ENCODE data around the gene HOXB3. TPM values are rescaled to one million over a fixed set of nuclear protein-coding genes. Genes with fewer than 3 reads are reported as not detected.

HOXB3 gene
- total RNA-seq, 1 experiment from 2014 or later, result not detected

GRCh38 chr17:48523010-48523409 is 67.0 kb downstream of the HOXB3 start:
- H3K4ac ChIP-seq (ENCODE audit: low read depth, low read length), result no peak overlapping the region
- Mint-ChIP-seq H3K36me3 (ENCODE audit: insufficient read depth in 1 of 3, low read depth in 3 of 3) (peaks cover 0 to 2% (median 0%) of the 10 kb centered on the region in 3 experiments; a peak in 1 of 7 replicates), H3K27me3 (ENCODE audit: low read depth) (peaks cover 100% of the 10 kb centered on the region), H3K9me3 (peaks cover 4 to 24% of the 10 kb centered on the region in 2 experiments; a peak in 3 of 5 replicates), H3K4me1 (peaks cover 37 to 45% of the 10 kb centered on the region in 2 experiments), H3K27ac (no peak overlapping the region), H3K4me3 (no peak overlapping the region)
- no peak overlapping the region for H2AK5ac ChIP-seq (ENCODE audit: insufficient read length, low read length)
- no peak overlapping the region for H3K14ac ChIP-seq (ENCODE audit: insufficient read depth, low read length)
- no peaks in the 10 kb centered on the region for H3K79me1 ChIP-seq (ENCODE audit: insufficient read depth, low read depth, low read length, poor library complexity, severe bottlenecking)
- no peaks in the 10 kb centered on the region for H3K23me2 ChIP-seq (ENCODE audit: insufficient read length, low read depth, low read length, poor library complexity, severe bottlenecking)
- H4K20me1 ChIP-seq (ENCODE audit: control insufficient read depth, insufficient read depth, insufficient read length), result no peaks in the 10 kb centered on the region
- H2BK12ac ChIP-seq (ENCODE audit: insufficient read length, low read depth, low read length), result no peak overlapping the region
- WGBS (ENCODE audit: extremely low coverage, insufficient read length, low lambda C conversion rate), result no CpG with 5 or more reads among the region's 6 CpGs
- H4K8ac ChIP-seq (replicated peaks; ENCODE audit: insufficient read length, low read depth, low read length), result no peak overlapping the region
- H3K9ac ChIP-seq (ENCODE audit: extremely low read depth, insufficient read length, low read length), result no peak overlapping the region
- no peak overlapping the region for H3T11ph ChIP-seq (ENCODE audit: low read length)
- H3K27me3 ChIP-seq (ENCODE audit: insufficient read depth, low read length), result peaks cover 46% of the 10 kb centered on the region; the same call in 1 of the 2 replicates
- no peak overlapping the region for H4K91ac ChIP-seq (ENCODE audit: insufficient read length, low read depth, low read length)
- no peak overlapping the region for H2BK20ac ChIP-seq (ENCODE audit: low read depth, low read length, poor library complexity, severe bottlenecking)
- H3K23ac ChIP-seq (ENCODE audit: insufficient read length, low read depth, low read length), result no peak overlapping the region
- H2BK120ac ChIP-seq (ENCODE audit: low read depth, low read length, poor library complexity, severe bottlenecking), result no peak overlapping the region
- no peak overlapping the region for H3K27ac ChIP-seq (ENCODE audit: insufficient read length, low read depth, low read length)
- no peak overlapping the region for H3K18ac ChIP-seq (ENCODE audit: insufficient read length, low read depth, low read length)
- no peak overlapping the region for H4K5ac ChIP-seq (ENCODE audit: insufficient read length, low read depth, low read length)
- no peak overlapping the region for H2BK15ac ChIP-seq (ENCODE audit: low read depth, low read length)
- H2AFZ ChIP-seq (ENCODE audit: low read length), result no peak overlapping the region
- peaks cover 11% of the 10 kb centered on the region for H3K4me1 ChIP-seq (ENCODE audit: insufficient read depth, low read length)
- no peak for DNase-seq
- H3K79me2 ChIP-seq (ENCODE audit: insufficient read depth, low read length), result no peaks in the 10 kb centered on the region
- TF ChIP-seq, protein P1, sequence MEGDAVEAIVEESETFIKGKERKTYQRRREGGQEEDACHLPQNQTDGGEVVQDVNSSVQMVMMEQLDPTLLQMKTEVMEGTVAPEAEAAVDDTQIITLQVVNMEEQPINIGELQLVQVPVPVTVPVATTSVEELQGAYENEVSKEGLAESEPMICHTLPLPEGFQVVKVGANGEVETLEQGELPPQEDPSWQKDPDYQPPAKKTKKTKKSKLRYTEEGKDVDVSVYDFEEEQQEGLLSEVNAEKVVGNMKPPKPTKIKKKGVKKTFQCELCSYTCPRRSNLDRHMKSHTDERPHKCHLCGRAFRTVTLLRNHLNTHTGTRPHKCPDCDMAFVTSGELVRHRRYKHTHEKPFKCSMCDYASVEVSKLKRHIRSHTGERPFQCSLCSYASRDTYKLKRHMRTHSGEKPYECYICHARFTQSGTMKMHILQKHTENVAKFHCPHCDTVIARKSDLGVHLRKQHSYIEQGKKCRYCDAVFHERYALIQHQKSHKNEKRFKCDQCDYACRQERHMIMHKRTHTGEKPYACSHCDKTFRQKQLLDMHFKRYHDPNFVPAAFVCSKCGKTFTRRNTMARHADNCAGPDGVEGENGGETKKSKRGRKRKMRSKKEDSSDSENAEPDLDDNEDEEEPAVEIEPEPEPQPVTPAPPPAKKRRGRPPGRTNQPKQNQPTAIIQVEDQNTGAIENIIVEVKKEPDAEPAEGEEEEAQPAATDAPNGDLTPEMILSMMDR (conservative IDR thresholded peaks at IDR 0.05), result peak; percentile 51; the same call in 2 of the 3 replicates
- no peaks in the 10 kb centered on the region for H3K9me3 ChIP-seq (ENCODE audit: control insufficient read depth, low read depth, low read length)
- no peak overlapping the region for H2BK5ac ChIP-seq (ENCODE audit: insufficient read length, low read length)
- H3K56ac ChIP-seq (ENCODE audit: insufficient read length, low read depth, low read length), result no peak overlapping the region
- H3K4me2 ChIP-seq (ENCODE audit: insufficient read depth, insufficient read length, low read length), result no peak overlapping the region
